ENCODE results near the gene GLYATL1.
"Not testable (repeated sequence)": the region's sequence is repeated elsewhere in the genome, so short reads cannot be mapped to it uniquely, and the experiment has no call there.

Gene GLYATL1

DNA sequence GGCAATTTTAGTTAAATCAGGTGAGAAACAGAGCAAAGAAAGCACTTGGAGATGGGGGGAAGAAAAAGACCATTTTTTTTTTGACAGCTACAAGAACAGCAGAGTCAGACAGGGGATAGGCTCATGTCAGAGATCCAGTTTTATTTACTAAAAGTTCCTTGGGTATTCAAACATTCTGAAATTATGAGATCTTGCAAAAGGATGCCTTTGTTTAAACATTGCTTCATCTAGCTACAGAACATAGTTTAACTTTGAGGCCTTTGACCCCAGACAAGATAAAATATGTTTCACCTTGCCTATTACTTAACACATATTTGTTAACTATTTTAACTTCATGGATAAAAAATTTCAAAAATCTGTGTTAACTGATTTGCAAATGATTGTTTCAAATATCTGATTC lies 6.4 kb downstream of the GLYATL1 start:
- H3K4me3 Mint-ChIP-seq = no peak overlapping the region
- H3K27ac Mint-ChIP-seq = no peak overlapping the region
- no peaks in the 10 kb centered on the region for H3K9me3 Mint-ChIP-seq

DNA sequence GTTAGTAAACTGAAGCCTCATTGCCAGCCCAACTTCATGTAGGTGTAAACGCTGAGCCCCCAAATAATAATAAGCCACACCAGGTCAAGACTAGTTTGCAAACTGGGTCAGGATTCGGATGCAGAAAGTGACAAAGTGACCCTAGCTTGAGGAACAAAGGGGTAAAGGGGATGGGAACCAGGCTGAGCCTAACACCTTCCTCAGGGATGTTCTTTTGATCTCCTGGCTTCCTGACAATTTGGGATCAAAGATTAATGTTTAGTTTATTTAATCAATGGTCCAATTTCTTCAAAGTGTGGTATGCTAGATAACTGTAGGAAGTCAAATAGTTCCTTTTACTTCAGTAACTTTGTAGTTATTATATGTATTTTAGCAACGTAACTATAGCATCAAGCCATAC lies 9.9 kb downstream of the GLYATL1 start:
- Mint-ChIP-seq H3K4me3 (no peak overlapping the region), H3K9me3 (no peaks in the 10 kb centered on the region), H3K36me3 (no peaks in the 10 kb centered on the region), H3K4me1 (no peaks in the 10 kb centered on the region), H3K27ac (no peak overlapping the region), H3K27me3 (peaks cover 7% of the 10 kb centered on the region)

More for the DNA sequence above, 6.4 kb downstream of the GLYATL1 start:
- Mint-ChIP-seq H3K36me3 (no peaks in the 10 kb centered on the region), H3K27me3 (peaks cover 5% of the 10 kb centered on the region), H3K4me1 (no peaks in the 10 kb centered on the region)

DNA sequence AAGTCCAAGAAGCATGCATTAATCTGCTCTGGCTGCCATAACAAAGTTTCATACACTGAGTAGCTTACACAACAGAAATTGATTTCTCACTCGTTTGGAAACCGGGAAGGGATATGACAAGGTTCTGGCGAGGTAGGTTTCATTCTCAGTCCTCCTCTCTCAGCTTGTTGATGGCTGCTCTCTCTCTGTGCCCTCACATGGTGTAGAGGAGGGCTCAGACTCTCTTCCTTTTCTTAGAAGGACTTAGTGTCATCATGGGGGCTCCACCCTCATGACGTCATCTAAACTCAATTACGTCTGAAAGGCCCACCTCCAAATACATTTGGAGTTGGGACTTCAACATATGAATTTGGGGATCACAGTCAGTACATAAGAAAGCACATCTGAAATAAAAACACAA lies 18.6 kb downstream of the GLYATL1 start:
- Mint-ChIP-seq H3K27ac (no peak overlapping the region), H3K4me3 (no peak overlapping the region), H3K4me1 (no peaks in the 10 kb centered on the region), H3K36me3 (no peaks in the 10 kb centered on the region), H3K27me3 (peaks cover 3% of the 10 kb centered on the region), H3K9me3 (no peaks in the 10 kb centered on the region)

DNA sequence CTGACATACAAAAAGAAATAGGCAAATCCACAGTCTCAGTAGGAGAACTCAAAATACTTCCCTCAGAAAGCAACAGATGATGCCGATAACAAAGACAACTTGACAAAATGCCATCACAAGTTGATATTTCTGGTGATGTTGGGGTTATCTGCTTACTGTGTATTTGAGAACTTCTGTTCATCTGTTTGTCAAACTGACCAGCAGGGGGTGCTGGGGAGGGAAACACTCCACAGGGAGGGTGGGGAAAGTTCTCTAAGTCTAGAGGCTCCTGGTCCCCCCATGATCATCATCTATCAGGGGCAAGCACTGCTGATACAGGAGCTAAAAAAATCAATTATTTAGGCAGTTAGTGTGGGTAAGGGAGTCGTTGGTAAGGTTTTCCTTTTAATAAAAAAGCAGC lies 19.2 kb downstream of the GLYATL1 start:
- Mint-ChIP-seq H3K4me3 (no peak overlapping the region), H3K27ac (no peak overlapping the region), H3K4me1 (no peaks in the 10 kb centered on the region), H3K9me3 (no peaks in the 10 kb centered on the region), H3K36me3 (no peaks in the 10 kb centered on the region), H3K27me3 (no peaks in the 10 kb centered on the region)

DNA sequence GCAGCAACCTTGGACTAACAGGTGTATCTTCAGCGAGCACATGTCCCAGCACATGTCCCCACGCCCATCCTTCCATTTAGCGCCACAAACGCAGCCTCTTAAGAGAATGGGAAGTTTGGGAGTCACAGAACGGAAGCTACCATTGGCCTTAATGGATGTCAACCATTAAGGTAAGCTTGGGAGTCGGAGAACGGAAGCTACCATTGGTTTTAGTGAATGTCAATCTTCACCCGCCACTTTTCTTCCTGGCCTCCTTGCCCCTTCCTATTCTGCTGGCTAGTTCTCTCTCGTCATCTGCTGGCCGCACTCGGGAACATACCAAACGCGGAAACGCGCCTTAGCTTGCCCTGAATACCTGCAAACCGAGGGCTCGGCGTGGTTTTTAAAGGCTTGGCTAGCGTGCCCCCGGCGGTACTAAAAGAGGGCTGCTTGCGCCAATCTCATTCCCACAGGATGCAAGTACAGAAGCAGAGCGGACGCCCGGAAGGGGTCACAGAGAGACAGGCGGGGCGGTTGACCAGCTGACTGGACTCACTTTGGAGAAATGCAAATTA lies 24.3 kb downstream of the GLYATL1 start:
- no peaks in the 10 kb centered on the region for H3K36me3 Mint-ChIP-seq
- peaks cover 3% of the 10 kb centered on the region for H3K27me3 Mint-ChIP-seq
- no peak overlapping the region for H3K27ac Mint-ChIP-seq
- H3K9me3 Mint-ChIP-seq = no peaks in the 10 kb centered on the region
- H3K4me1 Mint-ChIP-seq = no peaks in the 10 kb centered on the region
- H3K4me3 Mint-ChIP-seq = no peak overlapping the region

DNA sequence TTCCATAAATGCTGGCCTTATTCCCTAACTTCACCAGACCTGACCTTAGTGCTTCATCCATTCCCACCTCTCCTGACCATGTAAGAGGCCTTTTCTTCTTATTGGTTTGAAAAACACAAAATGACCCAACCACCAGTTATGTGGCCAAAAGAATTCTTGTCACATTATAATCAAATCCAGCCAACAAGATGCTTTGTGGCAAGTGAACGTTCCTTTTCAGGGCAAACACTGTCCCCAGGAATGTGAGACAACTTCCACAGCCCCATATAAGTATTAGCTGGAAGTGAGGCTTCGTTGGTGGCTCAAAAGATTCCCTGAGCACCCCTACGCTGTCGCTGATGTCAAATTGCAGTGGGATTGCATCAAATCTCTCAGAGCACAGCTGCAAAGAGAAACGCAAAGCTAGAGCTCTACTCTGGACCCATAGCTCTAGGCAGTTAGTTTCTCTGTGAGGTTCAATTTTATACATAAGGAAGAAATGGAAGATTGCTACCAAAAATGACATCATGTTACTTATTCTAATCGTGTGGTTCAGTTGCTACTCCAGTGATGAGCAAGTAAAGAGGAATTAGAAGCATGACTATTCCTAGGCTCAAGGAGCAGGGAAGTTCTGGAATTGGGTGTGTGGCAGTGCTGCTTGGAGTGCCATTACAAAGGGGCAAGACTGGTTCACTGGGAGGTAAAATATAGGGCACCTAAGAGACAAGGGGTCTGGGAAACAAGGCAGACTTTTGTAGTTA lies 26.1 kb downstream of the GLYATL1 start:
- Mint-ChIP-seq H3K36me3 (no peaks in the 10 kb centered on the region), H3K4me3 (no peak overlapping the region), H3K27me3 (peaks cover 5% of the 10 kb centered on the region), H3K9me3 (no peaks in the 10 kb centered on the region), H3K27ac (no peak overlapping the region), H3K4me1 (no peaks in the 10 kb centered on the region)

DNA sequence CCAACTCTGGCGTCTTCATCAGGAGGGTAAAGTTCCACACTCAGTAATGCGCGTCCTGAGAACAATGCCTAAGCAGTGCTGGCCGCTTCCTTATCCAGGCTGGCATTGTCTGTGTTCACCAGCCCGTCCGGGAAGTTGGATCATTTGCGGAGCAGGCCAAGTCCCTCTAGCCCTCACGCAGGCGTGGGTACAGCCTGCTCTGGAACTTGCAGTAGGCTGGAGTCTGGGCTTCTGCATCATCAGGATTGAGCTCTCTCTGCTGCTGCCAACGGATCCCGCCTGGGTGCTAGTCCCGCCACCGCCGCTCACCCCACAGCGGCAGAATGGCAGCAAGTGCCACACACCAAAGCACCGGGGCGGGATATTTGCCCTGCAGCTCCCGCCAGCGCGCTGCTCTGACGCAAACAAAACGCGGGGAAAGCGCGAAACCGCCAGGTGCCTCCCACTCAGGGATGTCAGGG lies 29.0 kb downstream of the GLYATL1 start:
- Mint-ChIP-seq H3K4me1 (no peaks in the 10 kb centered on the region), H3K36me3 (peaks cover 2% of the 10 kb centered on the region), H3K4me3 (no peak overlapping the region), H3K9me3 (no peaks in the 10 kb centered on the region), H3K27ac (no peak overlapping the region), H3K27me3 (peaks cover 6% of the 10 kb centered on the region)

DNA sequence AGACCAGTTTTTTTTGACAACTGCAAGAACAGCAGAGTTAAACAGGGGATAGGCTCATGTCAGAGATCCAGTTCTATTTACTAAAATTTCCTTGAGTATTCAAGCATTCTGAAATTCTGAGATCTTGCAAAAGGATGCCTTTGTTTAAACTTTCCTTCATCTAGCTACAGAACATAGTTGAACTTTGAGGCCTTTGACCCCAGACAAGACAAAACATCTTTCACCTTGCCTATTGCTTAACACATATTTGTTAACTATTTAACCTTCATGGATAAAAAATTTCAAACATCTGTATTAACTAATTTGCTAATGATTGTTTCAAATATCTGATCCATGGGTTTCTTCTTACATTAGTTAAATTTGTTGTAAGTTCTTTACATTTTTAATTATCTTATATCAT lies 38.2 kb downstream of the GLYATL1 start:
- Mint-ChIP-seq H3K27ac (no peak overlapping the region), H3K4me1 (no peaks in the 10 kb centered on the region), H3K9me3 (no peaks in the 10 kb centered on the region), H3K4me3 (no peak overlapping the region), H3K27me3 (peaks cover 4% of the 10 kb centered on the region), H3K36me3 (no peaks in the 10 kb centered on the region)

DNA sequence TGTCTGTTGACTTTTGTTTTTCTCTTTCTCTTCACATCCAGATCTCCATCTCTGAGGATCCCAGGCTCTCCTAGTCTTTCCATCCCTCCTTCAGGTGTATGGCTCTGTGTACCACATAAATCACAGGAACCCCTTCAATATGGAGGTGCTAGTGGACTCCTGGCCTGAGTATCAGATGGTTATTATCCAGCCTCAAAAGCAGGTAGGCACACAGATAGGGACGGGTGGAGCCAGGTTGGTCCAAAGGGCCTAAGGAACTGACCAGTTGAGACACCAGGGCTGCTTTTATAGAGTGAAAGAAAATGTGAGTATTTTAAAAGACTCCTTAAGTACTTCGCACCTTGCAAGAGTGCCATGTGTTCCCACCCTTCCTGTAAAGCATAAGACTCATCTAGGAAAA lies 39.9 kb downstream of the GLYATL1 start:
- H3K4me3 Mint-ChIP-seq = no peak overlapping the region
- peaks cover 4% of the 10 kb centered on the region for H3K27me3 Mint-ChIP-seq
- peaks cover 1% of the 10 kb centered on the region for H3K36me3 Mint-ChIP-seq
- no peaks in the 10 kb centered on the region for H3K9me3 Mint-ChIP-seq
- H3K4me1 Mint-ChIP-seq = no peaks in the 10 kb centered on the region
- no peak overlapping the region for H3K27ac Mint-ChIP-seq

DNA sequence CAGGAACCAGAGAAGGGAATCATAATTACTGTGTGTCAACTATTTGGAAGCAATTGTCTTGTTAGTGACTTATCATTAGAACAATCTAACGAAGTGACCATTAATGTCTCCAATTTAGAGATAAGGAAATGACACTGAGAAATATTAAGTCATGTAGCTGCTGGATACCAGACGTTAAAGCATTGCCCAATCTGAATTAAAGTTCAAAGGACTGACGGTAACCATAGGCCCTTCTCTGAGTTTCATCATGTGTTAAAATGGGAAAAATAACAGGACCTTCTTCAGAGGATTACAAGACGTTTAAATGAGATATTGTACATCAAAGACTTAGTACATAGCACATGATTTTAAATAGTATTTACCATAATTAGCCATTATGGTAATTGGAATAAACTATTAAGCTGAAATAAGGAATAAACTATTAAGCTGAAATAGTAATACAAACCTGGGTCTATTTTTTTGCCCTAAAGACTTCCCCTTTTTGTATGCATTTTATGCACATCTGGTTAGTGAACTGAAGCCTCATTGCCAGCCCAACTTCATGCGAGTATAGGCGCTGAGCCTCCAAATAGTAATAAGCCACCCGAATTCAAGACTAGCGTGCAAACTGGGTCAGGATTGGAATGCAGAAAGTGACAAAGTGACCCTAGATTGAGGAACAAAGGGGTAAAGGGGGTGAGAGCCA lies 41.0 kb downstream of the GLYATL1 start:
- Mint-ChIP-seq H3K4me3 (no peak overlapping the region), H3K27ac (no peak overlapping the region), H3K27me3 (peaks cover 5% of the 10 kb centered on the region), H3K9me3 (no peaks in the 10 kb centered on the region), H3K36me3 (peaks cover 1% of the 10 kb centered on the region), H3K4me1 (no peaks in the 10 kb centered on the region)

DNA sequence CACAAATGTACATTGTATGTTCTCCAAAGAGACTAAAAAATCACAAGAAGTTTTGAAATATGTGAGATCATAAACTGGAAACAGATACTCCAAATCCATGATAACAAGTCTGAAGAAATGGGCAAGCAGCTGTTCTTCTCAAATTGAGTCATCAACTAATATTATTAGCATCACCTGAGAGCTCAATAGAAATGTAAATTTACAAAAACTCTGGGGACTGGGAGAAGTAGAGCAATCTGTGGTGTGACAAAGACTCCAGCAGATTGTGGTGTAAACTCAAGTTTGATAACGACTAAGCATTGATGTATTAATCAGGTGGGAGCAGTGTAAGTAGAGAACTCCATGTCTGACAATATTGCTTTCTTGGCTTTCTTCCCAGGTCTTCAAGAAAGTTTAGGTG lies 53.2 kb downstream of the GLYATL1 start:
- Mint-ChIP-seq H3K27ac (no peak overlapping the region), H3K4me1 (no peaks in the 10 kb centered on the region), H3K27me3 (peaks cover 27% of the 10 kb centered on the region), H3K36me3 (no peaks in the 10 kb centered on the region), H3K4me3 (no peak overlapping the region), H3K9me3 (no peaks in the 10 kb centered on the region)

DNA sequence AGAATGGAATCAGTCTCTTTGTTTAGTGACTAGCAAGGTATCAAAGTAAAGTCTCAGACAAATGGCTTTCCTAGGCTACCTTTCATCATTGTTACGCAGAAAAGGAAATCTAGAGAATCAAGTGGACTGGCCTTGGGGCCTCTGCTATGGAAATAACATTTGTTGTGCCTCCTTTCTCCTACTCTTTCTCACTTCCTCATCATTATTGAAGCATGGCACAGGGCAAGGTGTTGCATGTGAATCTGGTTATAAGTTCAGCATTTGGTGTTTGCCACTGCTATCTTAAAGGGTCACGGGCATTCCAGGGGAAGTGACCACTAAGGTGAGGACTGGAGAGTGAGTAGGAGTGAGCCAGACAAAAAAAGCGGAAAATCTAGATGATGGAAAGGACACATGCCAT lies 54.9 kb downstream of the GLYATL1 start:
- Mint-ChIP-seq H3K4me1 (no peaks in the 10 kb centered on the region), H3K4me3 (no peak overlapping the region), H3K9me3 (no peaks in the 10 kb centered on the region), H3K27ac (no peak overlapping the region), H3K36me3 (no peaks in the 10 kb centered on the region), H3K27me3 (peaks cover 20% of the 10 kb centered on the region)

DNA sequence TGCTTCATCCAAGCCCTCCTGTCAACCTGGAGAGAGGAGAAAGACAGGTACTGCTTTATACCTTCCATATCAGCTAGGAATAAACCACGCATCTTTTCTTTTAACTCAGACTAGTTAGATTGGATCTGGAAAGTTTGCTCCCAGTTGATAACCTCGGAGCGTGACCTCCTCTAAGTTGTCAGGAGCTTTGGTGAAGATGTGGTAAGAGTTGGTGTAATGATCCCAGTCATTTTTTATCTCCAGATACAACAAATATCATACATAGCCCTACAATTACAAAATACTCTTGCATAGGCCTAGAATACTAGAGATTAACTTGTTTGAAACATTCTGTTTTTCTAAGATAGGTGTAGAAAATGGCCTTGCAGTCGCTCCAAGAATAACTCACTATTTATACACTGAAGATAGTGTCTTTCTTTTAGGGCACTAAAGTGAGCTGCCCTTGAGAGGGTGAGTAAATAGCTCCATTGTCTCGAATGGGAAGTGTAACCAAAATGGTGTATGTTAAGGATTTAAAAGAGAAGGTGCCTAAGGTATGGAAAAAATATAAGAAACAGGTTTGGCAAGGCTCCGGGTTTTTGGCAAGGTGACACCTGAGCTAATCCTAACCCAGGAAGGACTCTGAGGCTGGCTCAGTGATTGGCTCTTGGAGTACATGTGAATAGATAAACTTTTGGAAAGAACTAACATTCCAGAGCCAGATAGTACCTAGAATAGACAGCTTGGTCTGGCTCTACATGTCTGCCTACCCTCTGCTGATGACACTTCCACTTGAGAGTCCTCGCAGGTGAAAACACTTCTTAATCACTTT lies 59.4 kb downstream of the GLYATL1 start:
- Mint-ChIP-seq H3K36me3 (no peaks in the 10 kb centered on the region), H3K27ac (no peak overlapping the region), H3K4me1 (no peaks in the 10 kb centered on the region), H3K27me3 (peaks cover 4% of the 10 kb centered on the region), H3K9me3 (no peaks in the 10 kb centered on the region), H3K4me3 (no peak overlapping the region)

DNA sequence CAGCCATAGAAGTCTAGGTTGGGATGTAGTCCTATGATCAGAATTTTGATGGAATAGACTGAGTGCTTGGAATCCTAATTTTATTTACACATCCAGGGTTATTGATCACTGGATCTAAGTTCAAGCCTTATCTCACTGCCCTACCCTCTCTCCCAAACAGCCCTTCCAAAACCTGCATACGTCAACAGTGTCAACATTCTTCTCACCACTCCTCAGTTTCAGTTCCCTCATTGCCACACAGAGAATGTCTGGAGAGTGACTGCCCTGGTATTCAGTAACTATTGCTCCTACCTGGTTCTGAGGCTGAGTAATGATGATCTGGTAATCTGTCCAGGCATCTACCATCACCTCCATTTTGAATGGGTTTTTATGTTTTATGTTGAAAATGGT lies 60.0 kb downstream of the GLYATL1 start:
- Mint-ChIP-seq H3K4me1 (no peaks in the 10 kb centered on the region), H3K27ac (no peak overlapping the region), H3K27me3 (peaks cover 2% of the 10 kb centered on the region), H3K9me3 (no peaks in the 10 kb centered on the region), H3K36me3 (no peaks in the 10 kb centered on the region), H3K4me3 (no peak overlapping the region)

DNA sequence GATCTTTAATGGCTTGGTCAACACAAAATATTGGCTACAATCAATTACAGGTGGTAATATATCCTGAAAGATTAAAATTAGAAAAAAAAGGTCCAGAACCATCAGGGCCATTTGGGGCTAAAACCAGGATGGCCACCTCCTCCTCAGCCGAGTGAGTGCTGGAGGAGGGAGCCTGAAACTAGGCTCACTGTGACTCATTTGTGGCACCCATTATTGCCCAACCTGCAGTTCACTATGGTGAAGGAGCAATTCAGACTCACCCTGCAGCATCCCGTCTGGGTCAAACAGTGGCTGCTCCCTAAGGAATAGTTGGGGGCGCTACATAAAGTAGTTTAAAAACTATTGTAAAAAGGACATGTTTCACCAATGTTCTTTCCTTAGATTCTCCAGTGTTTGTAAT lies 60.7 kb downstream of the GLYATL1 start:
- no peaks in the 10 kb centered on the region for H3K9me3 Mint-ChIP-seq

DNA sequence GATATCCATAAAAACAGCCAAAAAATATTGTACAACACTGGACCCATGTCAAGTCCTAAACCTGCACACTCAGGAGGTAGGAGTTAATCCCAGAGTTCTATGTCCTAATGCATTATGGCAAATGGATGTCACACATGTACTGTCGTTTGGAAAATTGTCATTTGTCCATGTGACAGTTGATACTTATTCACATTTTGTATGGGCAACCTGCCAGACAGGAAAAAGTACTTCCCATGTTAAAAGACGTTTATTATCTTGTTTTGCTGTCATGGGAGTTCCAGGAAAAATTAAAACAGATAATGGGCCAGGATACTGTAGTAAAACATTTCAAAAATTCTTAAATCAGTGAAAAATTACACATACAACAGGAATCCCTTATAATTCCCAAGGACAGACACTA lies 62.7 kb downstream of the GLYATL1 start:
- not testable (repeated sequence) for H3K27me3 Mint-ChIP-seq, H3K4me1 Mint-ChIP-seq, H3K36me3 Mint-ChIP-seq, H3K9me3 Mint-ChIP-seq, H3K4me3 Mint-ChIP-seq, H3K27ac Mint-ChIP-seq

More for the DNA sequence above, 60.7 kb downstream of the GLYATL1 start:
- Mint-ChIP-seq H3K4me1 (no peaks in the 10 kb centered on the region), H3K27me3 (peaks cover 1% of the 10 kb centered on the region), H3K36me3 (no peaks in the 10 kb centered on the region), H3K4me3 (no peak overlapping the region), H3K27ac (no peak overlapping the region)

Measured in activated naive CD4-positive, alpha-beta T cell treated with anti-CD3 and anti-CD28 coated beads, Interleukin-2, amount 50 U/mL, for 24 hours (primary cell).